Inflammatory macrophage (primary cell): ENCODE results near the gene PTPRO.

Experiments used
- DNase-seq, 2 donors: peaks; one replicate each; pipeline ENCODE4 v3.0.0-alpha.2; 2020 to 2022

The PTPRO gene

GRCh38 chr12:15458008-15458407, 135.7 kb downstream of the PTPRO start:
- DNase-seq = no peak

GRCh38 chr12:15468911-15469310, 146.6 kb downstream of the PTPRO start:
- DNase-seq = no peak

- no peak for DNase-seq
Observed at GRCh38 chr12:15469356-15469755, 147.0 kb downstream of the PTPRO start.

GRCh38 chr12:15472036-15472435, 149.7 kb downstream of the PTPRO start:
- no peak for DNase-seq

GRCh38 chr12:15474766-15475165, 152.5 kb downstream of the PTPRO start:
- DNase-seq = no peak

GRCh38 chr12:15477761-15478160, 155.5 kb downstream of the PTPRO start:
- no peak for DNase-seq

GRCh38 chr12:15481846-15482245, 159.5 kb downstream of the PTPRO start:
- no peak for DNase-seq

- DNase-seq = no peak
Observed at GRCh38 chr12:15485466-15485865, 163.2 kb downstream of the PTPRO start.

- DNase-seq = no peak
Observed at GRCh38 chr12:15486859-15487258, 164.6 kb downstream of the PTPRO start.

- no peak for DNase-seq
Observed at GRCh38 chr12:15488481-15488880, 166.2 kb downstream of the PTPRO start.

GRCh38 chr12:15494329-15495046, 172.2 kb downstream of the PTPRO start:
- no peak for DNase-seq

GRCh38 chr12:15495746-15496145, 173.4 kb downstream of the PTPRO start:
- no peak for DNase-seq

- DNase-seq = no peak
Observed at GRCh38 chr12:15496738-15497137, 174.4 kb downstream of the PTPRO start.

GRCh38 chr12:15497671-15498292, 175.5 kb downstream of the PTPRO start:
- peak; percentile 7 to 35 for DNase-seq

- DNase-seq = no peak
Observed at GRCh38 chr12:15502211-15502610, 179.9 kb downstream of the PTPRO start.

- DNase-seq = no peak
Observed at GRCh38 chr12:15505616-15506015, 183.3 kb downstream of the PTPRO start.

- DNase-seq = no peak
Observed at GRCh38 chr12:15515010-15515409, 192.7 kb downstream of the PTPRO start.

GRCh38 chr12:15520083-15520482, 197.8 kb downstream of the PTPRO start:
- DNase-seq = no peak

- no peak for DNase-seq
Observed at GRCh38 chr12:15520844-15521243, 198.5 kb downstream of the PTPRO start.

- DNase-seq = peak; percentile 46 to 65
Observed at GRCh38 chr12:15522574-15523187, 200.4 kb downstream of the PTPRO start.

- DNase-seq = no peak
Observed at GRCh38 chr12:15525441-15525840, 203.1 kb downstream of the PTPRO start.

GRCh38 chr12:15526033-15526432, 203.7 kb downstream of the PTPRO start:
- DNase-seq = peak in 1 of 2 donors; percentile 21

GRCh38 chr12:15527201-15528080, 205.1 kb downstream of the PTPRO start:
- DNase-seq = peak; percentile 84 to 91
